ENCODE data around the gene ESPN. TPM values are rescaled to one million over a fixed set of nuclear protein-coding genes. Genes with fewer than 3 reads are reported as not detected.

The ESPN gene
- under 1 TPM in 3 of 4 donors, not detected in 1; 0.47 to 0.92 (median 0.81) TPM for total RNA-seq

- Histone ChIP-seq H3K9me3 (no peaks in the 10 kb centered on the region), H3K27me3 (peaks cover 100% of the 10 kb centered on the region), H3K4me1 (peaks cover 0 to 36% (median 12%) of the 10 kb centered on the region in 3 donors), H3K27ac (no peak within 1 kb of the TSS), H3K36me3 (no peaks in the 10 kb centered on the region), H3K4me3 (peak within 1 kb of the TSS in 1 of 2 donors; percentile 32)
- ATAC-seq: no peak
- no peak for TF ChIP-seq POLR2AphosphoS5 (IDR thresholded peaks at IDR 0.05)
- WGBS, 2 donors (ENCODE audit: low coverage in 1 of 2): 0% methylated on average over 1 of the region's 99 CpGs; no CpG with 5 or more reads in 1 of the 2 donors
These were observed at the start of gene ESPN for GRCh38 chr1:6424619-6425593. ESPN (plus strand) TSS chr1:6424776; CDS start chr1:6424956, 180 bp downstream.

GRCh38 chr1:6378096-6378746 is 46.4 kb upstream of the ESPN start:
- H3K9me3 ChIP-seq: peaks cover 0 to 5% (median 0%) of the 10 kb centered on the region in 3 donors
- no peak for ATAC-seq
- H3K4me3 ChIP-seq: no peak overlapping the region
- no peak overlapping the region for H3K27ac ChIP-seq
- WGBS, 2 donors (ENCODE audit: low coverage in 1 of 2): 65% methylated on average over 6 of the region's 12 CpGs; no CpG with 5 or more reads in 1 of the 2 donors
- no peaks in the 10 kb centered on the region for H3K36me3 ChIP-seq
- H3K4me1 ChIP-seq: no peaks in the 10 kb centered on the region
- no peaks in the 10 kb centered on the region for H3K27me3 ChIP-seq
- TF ChIP-seq CTCF (IDR thresholded peaks at IDR 0.05) (no peak), POLR2A (IDR thresholded peaks at IDR 0.05) (no peak), EP300 (IDR thresholded peaks at IDR 0.05) (no peak), POLR2AphosphoS5 (IDR thresholded peaks at IDR 0.05) (no peak)

- ATAC-seq: no peak
- H3K4me3 ChIP-seq: no peak overlapping the region
- 89 to 95% methylated on average over 5 to 7 of the region's 7 CpGs for WGBS, 2 donors (ENCODE audit: low coverage in 1 of 2)
- no peak overlapping the region for H3K27ac ChIP-seq
- no peak for TF ChIP-seq POLR2AphosphoS5 (IDR thresholded peaks at IDR 0.05)
- H3K27me3 ChIP-seq: no peaks in the 10 kb centered on the region
- peaks cover 0 to 5% (median 0%) of the 10 kb centered on the region in 3 donors for H3K9me3 ChIP-seq
- H3K4me1 ChIP-seq: peaks cover 0 to 7% (median 0%) of the 10 kb centered on the region in 3 donors
- H3K36me3 ChIP-seq: no peaks in the 10 kb centered on the region
These were observed 44.5 kb upstream of the ESPN start for GRCh38 chr1:6380037-6380436.

- peaks cover 0 to 5% (median 0%) of the 10 kb centered on the region in 3 donors for H3K9me3 ChIP-seq
- H3K36me3 ChIP-seq: no peaks in the 10 kb centered on the region
- 100% methylated on average over 1 of the region's 1 CpG for WGBS, 2 donors (ENCODE audit: low coverage in 1 of 2)
- peaks cover 0 to 19% (median 0%) of the 10 kb centered on the region in 3 donors for H3K4me1 ChIP-seq
- ATAC-seq: no peak
- TF ChIP-seq CTCF (IDR thresholded peaks at IDR 0.05) (no peak), POLR2AphosphoS5 (IDR thresholded peaks at IDR 0.05) (no peak), POLR2A (IDR thresholded peaks at IDR 0.05) (no peak), EP300 (IDR thresholded peaks at IDR 0.05) (no peak)
- H3K27me3 ChIP-seq: no peaks in the 10 kb centered on the region
- no peak overlapping the region for H3K4me3 ChIP-seq
- no peak overlapping the region for H3K27ac ChIP-seq
These were observed 40.4 kb upstream of the ESPN start for GRCh38 chr1:6384135-6384534.

GRCh38 chr1:6384962-6385361 is 39.6 kb upstream of the ESPN start:
- no peak for TF ChIP-seq CTCF (IDR thresholded peaks at IDR 0.05)
- no peak for TF ChIP-seq POLR2A (IDR thresholded peaks at IDR 0.05)
- no peak for TF ChIP-seq POLR2AphosphoS5 (IDR thresholded peaks at IDR 0.05)
- no peak for TF ChIP-seq EP300 (IDR thresholded peaks at IDR 0.05)
- no peaks in the 10 kb centered on the region for H3K36me3 ChIP-seq
- peaks cover 0 to 2% (median 0%) of the 10 kb centered on the region in 3 donors for H3K9me3 ChIP-seq
- WGBS, 2 donors (ENCODE audit: low coverage in 1 of 2): 0 to 20% methylated on average over 1 of the region's 5 CpGs
- no peaks in the 10 kb centered on the region for H3K27me3 ChIP-seq
- H3K4me3 ChIP-seq: no peak overlapping the region
- peak overlapping the region in 2 of 4 donors; percentile 17 to 48 for H3K27ac ChIP-seq
- peaks cover 0 to 19% (median 0%) of the 10 kb centered on the region in 3 donors for H3K4me1 ChIP-seq
- ATAC-seq: peak; percentile 39

Data from gastroesophageal sphincter (tissue), 4 donors.